GM19324 (cell line): ENCODE measurements around the gene EXOC3L4.
"Not testable (repeated sequence)": the region's sequence is repeated elsewhere in the genome, so short reads cannot be mapped to it uniquely, and the experiment has no call there.

ENCODE experiments used
- ATAC-seq: cut with Tn5 transposase; IDR thresholded peaks from one replicate; pipeline ENCODE4 v1.9.1; 2021; ENCODE audit warnings: mild to moderate bottlenecking, moderate library complexity; ENCODE audit not compliant: unreplicated experiment, low FRiP score

Gene EXOC3L4

GRCh38 chr14:103103461-103104388, 9.2 kb downstream of the EXOC3L4 start:
- ATAC-seq, result no peak

DNA sequence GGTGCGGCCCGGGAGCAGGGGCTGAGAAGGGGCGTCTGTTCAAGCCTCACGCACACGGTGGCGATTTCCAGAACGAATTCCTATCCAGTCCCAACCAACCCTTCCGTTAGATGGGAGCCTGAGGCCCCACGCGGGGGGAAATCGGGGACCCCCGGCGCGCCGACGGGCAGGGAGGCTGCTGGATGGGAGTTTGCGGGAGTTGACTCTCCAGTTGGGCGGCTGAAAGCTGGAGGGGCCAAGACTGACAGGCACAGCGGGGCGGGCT, 9.8 kb downstream of the EXOC3L4 start:
- no peak for ATAC-seq

DNA sequence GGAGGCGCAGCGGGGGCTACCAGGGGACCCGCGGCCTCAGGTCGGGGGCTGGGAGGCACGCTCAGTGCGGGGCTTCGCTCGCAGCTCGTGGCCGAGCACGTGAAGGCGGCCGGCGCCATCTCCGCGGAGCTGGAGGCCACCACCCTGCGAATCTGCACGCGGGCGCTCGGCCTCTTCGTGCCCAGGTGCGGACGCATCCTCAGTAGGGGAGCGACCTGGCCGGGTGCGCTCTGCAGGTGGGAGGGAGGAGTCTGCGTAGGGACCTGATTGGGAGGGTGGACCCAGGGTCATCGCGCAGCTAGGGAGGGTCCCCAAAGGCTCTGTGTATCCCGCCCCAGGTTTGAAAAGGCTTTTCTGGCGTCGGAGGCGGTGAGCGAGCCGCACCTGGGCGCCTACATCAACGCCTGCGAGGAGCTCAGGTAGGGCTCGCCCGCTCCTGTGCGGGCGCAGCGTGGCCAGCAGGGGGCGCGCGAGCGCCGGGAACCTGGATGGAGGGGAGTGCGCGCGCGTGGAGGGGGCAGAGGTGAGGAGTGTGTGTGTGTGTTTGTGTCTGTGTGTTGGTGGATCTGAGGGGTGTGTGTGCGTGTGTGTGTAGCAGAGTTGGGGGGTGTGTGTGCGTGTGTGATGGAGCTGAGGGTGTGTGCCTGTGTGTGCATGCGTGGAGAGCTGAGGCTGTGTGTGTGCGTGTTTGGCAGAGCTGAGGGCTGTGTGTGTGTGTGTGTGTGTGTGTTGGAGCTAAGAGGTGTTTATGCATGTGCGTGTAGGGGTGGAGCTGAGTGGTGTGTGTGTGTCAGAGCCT, 10.3 kb downstream of the EXOC3L4 start:
- peak; percentile 34 for ATAC-seq

- ATAC-seq, result no peak
Measured at GRCh38 chr14:103105580-103106150, 11.1 kb downstream of the EXOC3L4 start.

- ATAC-seq, result no peak
Measured at GRCh38 chr14:103107455-103107854, 12.9 kb downstream of the EXOC3L4 start.

DNA sequence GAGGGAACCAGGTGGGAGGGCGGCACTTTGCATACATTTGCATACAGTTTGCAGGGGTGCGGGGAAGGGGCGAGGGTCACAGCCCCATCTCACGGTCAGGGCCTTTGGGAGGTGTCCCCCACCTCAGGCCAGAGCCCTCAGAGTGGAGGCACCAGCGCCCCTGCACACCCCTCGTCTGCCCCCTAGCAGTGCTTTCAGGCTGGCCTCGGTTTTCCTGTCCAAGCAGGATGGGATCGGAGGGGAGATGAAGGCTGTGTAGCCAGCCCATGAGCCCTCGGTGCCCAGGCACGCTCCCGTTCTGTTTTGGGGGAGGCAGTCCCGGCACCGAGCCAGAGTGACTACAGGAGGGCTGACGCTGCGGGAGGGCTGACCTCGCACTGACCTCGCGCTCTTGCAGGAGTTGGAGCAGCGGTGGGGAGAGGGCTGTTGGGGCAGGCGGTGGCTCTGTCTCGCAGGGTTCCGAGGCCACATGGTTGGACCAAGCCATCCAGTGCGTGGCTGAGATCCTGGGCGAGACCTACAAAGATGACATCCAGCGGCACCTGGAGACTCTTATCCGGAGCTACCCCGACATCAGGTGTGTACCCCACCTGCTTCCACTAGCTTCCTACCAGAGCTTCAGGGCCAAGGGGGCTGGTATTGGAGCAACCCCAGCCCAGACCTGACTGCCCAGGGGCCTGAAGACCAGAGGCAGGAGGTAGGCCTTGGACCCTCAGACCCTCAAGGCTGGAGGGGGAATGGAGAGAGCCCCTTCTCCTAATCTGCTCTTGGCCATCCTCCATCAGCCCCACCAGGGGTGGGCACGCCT, 13.6 kb downstream of the EXOC3L4 start:
- ATAC-seq, result no peak

GRCh38 chr14:103108749-103109207, 14.3 kb downstream of the EXOC3L4 start:
- no peak for ATAC-seq

DNA sequence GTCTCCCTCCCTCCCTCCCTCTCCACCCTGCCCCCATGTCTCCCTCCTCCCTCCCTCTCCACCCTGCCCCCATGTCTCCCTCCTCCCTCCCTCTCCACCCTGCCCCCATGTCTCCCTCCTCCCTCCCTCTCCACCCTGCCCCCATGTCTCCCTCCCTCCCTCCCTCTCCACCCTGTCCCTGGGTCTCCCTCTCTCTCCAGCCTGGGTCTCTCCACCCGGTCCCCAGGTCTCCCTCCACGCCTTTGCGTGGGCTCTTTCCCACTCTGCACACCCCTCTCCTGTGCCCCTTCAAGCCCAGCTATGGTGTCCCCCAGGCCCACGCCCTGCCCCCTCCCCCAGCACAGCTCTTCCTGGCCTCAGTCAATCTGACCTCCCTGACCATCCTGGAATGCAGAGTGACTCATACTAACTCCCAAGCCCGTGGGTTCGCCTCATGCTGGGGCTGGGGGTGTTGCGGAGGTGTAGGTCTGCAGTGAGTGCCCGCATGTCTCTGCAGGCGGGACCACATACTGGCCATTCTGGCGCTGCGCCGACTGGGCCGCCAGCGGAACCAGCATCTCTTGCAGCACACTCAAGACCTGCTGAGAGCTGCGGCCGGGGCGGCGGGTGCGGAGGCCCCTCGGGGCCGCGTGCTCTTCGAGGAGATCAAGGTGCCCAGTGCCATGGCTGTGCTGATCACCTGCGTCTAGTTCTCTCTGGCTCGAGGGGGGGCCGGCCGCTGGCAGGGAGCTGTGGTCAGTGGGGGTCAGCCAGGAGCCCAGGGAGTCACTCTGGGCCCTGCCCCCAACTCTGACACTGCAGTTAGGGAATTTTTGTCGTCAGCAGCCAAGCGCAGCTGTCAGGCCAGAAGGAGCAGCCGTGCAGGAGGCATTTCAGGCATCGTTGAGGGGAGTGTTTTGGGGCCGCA, 15.3 kb downstream of the EXOC3L4 start:
- ATAC-seq, result no peak

GRCh38 chr14:103110681-103111231, 16.2 kb downstream of the EXOC3L4 start:
- ATAC-seq, result no peak

- no peak for ATAC-seq
Measured at GRCh38 chr14:103111232-103111868, 16.8 kb downstream of the EXOC3L4 start.

GRCh38 chr14:103112400-103113243, 18.1 kb downstream of the EXOC3L4 start:
- no peak for ATAC-seq

DNA sequence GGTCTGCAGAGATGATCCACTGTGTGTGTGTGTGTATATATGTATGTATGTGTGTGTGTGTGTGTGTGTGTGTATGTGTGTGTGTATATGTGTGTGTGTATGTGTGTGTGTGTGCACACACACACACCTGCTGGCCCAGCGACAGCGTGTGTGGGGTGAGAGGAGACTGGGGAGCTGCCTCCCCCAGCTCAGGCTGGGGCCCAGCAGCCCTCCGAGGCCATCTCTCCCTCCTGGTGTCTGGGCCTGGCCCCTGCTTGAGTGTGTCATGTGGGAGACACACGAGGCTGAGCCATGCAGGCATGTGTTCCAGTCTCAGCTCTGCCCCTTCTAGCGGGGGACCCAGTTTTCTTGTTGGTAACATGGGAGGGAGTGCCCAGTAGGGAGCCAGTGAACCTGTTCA, 18.8 kb downstream of the EXOC3L4 start:
- no peak for ATAC-seq

- no peak for ATAC-seq
Measured at GRCh38 chr14:103113774-103114173, 19.2 kb downstream of the EXOC3L4 start.

- ATAC-seq, result not testable (repeated sequence)
Measured at GRCh38 chr14:103115086-103115679, 20.7 kb downstream of the EXOC3L4 start.

DNA sequence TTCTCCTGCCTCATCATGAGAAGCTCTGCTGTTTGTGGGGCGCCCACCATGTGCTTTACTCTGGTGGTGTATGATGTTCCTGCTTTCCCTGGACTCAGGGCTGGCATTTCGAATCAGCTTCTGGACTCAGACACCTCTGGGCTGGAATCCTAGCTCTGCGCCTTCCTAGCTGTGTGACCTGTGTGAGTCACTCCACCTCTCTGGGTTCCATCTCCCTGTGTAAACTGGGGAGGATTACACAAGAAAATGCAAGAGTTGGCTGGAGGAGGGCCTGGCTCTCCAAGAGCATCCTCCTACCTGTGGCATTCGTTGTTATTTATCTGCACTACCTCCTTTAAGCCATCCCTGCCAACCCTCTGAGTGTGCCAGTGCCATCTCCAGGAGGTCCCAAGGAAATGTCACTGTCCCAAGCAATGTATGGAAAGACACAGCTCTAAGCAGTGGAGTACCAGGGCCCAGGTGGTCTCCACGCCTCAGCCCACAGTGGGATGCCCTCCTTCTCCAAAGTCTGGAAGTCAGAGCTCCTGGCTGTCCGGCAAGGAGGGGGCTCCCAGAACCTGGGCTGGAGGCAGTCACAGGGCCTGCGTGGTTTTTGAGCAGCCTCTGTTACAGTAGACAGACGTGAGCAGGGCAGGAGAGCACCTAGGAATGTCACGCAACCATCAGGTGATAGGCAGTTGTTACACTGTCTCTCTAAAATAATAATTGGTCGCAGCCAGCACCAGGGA, 21.5 kb downstream of the EXOC3L4 start:
- no peak for ATAC-seq

DNA sequence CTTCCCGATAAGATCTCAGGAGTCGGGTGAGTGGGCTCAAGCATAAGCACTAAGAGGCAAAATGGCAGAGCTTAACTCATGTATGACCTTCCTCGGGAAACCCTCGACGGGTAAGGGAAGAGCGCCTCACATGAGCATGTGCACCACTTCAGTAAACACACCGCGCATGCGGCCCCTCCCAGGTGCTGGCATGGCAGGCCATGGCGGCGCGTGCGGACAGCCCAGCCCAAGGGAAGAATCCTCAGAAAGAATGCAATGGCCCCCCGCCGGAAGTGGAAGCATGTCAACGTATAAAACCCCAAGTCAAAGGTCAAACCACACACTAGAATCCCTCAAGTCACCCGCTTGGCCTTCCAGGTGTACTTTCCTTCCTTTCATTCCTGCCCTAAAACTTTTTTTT, 22.1 kb downstream of the EXOC3L4 start:
- no peak for ATAC-seq

GRCh38 chr14:103117499-103117898, 23.0 kb downstream of the EXOC3L4 start:
- ATAC-seq, result not testable (repeated sequence)
